ENCODE measurements around the gene TESK2.

TESK2 gene

GRCh38 chr1:45305231-45305630 is 185.7 kb downstream of the TESK2 start:
- no peak for DNase-seq (ENCODE audit: low read depth in 2 of 2)

GRCh38 chr1:45304311-45305081 is 186.5 kb downstream of the TESK2 start:
- no peak for DNase-seq (ENCODE audit: low read depth in 2 of 2)

GRCh38 chr1:45303520-45304310 is 187.2 kb downstream of the TESK2 start:
- DNase-seq (ENCODE audit: low read depth in 2 of 2), result peak; percentile 94 to 100

- DNase-seq (ENCODE audit: low read depth in 2 of 2), result no peak
Measured at GRCh38 chr1:45302505-45303150, 188.3 kb downstream of the TESK2 start.

GRCh38 chr1:45300669-45300997 is 190.3 kb downstream of the TESK2 start:
- no peak for DNase-seq (ENCODE audit: low read depth in 2 of 2)

GRCh38 chr1:45299981-45300668 is 190.8 kb downstream of the TESK2 start:
- no peak for DNase-seq (ENCODE audit: low read depth in 2 of 2)

- DNase-seq (ENCODE audit: low read depth in 2 of 2), result no peak
Measured at GRCh38 chr1:45299296-45299695, 191.7 kb downstream of the TESK2 start.

GRCh38 chr1:45297666-45298356 is 193.2 kb downstream of the TESK2 start:
- DNase-seq (ENCODE audit: low read depth in 2 of 2), result no peak
